Heart left ventricle (tissue), 16 donors: ENCODE measurements around the gene ZNRF4. TPM values are rescaled to one million over a fixed set of nuclear protein-coding genes. Genes with fewer than 3 reads are reported as not detected.

Experiments
- ATAC-seq, 4 donors: fragments of 200-7000 bp; cut with Tn5 transposase; one replicate each; pipeline ENCODE4 v1.9.1; 2020 to 2022; ENCODE audit warnings: moderate library complexity in 4 of 4, mild to moderate bottlenecking in 3 of 4, moderate number of reproducible peaks in 1 of 4
- DNase-seq, 5 donors: peaks; one replicate each; pipeline ENCODE4 v3.0.0-alpha.2; 2020
- H3K27ac ChIP-seq, 12 donors: fragments of 200-600 bp; sonication (generic) in 4 of 12; one replicate each; pipeline versions ENCODE4 v1.5.0 to v1.8.0; 2016 to 2022; ENCODE audit warnings: mild to moderate bottlenecking in 2 of 12
- H3K27me3 ChIP-seq, 9 donors: fragments of 200-600 bp; sonication (generic) in 2 of 9; one replicate each; pipeline versions ENCODE4 v1.5.1 to v1.8.0; 2016 to 2022; ENCODE audit warnings: mild to moderate bottlenecking in 3 of 9
- H3K36me3 ChIP-seq, 9 donors: fragments of 200-600 bp; sonication (generic) in 2 of 9; one replicate each; pipeline versions ENCODE4 v1.5.0 to v1.8.0; 2018 to 2022; ENCODE audit warnings: mild to moderate bottlenecking in 2 of 9
- H3K4me1 ChIP-seq, 12 donors: fragments of 200-600 bp; sonication (generic) in 4 of 12; one replicate each; pipeline versions ENCODE4 v1.5.0 to v1.8.0; 2016 to 2022; ENCODE audit warnings: mild to moderate bottlenecking in 3 of 12
- H3K4me3 ChIP-seq, 12 donors: fragments of 200-600 bp; sonication (generic) in 4 of 12; one replicate each; pipeline versions ENCODE4 v1.5.0 to v1.8.0; 2017 to 2022; ENCODE audit warnings: mild to moderate bottlenecking in 9 of 12, moderate library complexity in 4 of 12
- H3K9me3 ChIP-seq, 12 donors: fragments of 200-600 bp; sonication (generic) in 4 of 12; one replicate each; pipeline versions ENCODE4 v1.5.0 to v1.8.0; 2016 to 2022; ENCODE audit warnings: mild to moderate bottlenecking in 1 of 12
- CTCF ChIP-seq, 12 donors: fragments of 200-600 bp; sonication (generic) in 4 of 12; IDR thresholded peaks; one replicate each; pipeline versions ENCODE4 v1.5.0 to v1.8.0; 2018 to 2022; ENCODE audit warnings: antibody characterized with exemption in 12 of 12, mild to moderate bottlenecking in 5 of 12
- POLR2A ChIP-seq, 2 donors: fragments of 450-650 bp; IDR thresholded peaks; one replicate each; pipeline ENCODE4 v1.6.1; 2017; ENCODE audit warnings: antibody characterized with exemption in 2 of 2, mild to moderate bottlenecking in 2 of 2, moderate library complexity in 2 of 2
- WGBS, 4 donors: extraction: QIAGEN DNeasy Blood & Tissue Kit in 2 of 4; methylation state at CpG; one replicate each; pipeline versions ENCODE4 v1.1.5 to v1.1.7; 2013 to 2018; 5-methylcytosine and 5-hydroxymethylcytosine counted together
- intact Hi-C, 10 donors: fragments of 100-400 bp; cut with DNase I; formaldehyde crosslinking; loops; one replicate each; pipeline versions ENCODE4 v1.11.1 to v1.14.2; 2022
- polyA plus RNA-seq, 2 donors: library from polyadenylated mRNA; stranded (reverse); fragments of 200-250 nt; gene quantifications; one replicate each; pipeline ENCODE4 v1.2.3, GENCODE V29; 2013
- total RNA-seq, 9 donors: library from RNA; depleted of rRNA in 2 of 9; stranded (reverse); fragments of >200 nt in 2 of 9; fragmentation: NEBNext Ultra II Directional in 3 of 9; extraction: Animal tissue kit (Norgen Biotek cat#: 25700) in 3 of 9; gene quantifications; one replicate each; pipeline versions ENCODE4 v1.1.0 to v1.2.4, GENCODE V29; 2016 to 2023
- donor health status: ischemic (EF 13 %, LVEDD 7.1; RV severe dilation, severe dysfunction).
- donor health status: healthy with polysubstance abuse.
- donor health status: DM: no; HTN: yes; CAD: no.
- donor health status: DM: no; HTN: no; CAD: no.
- donor health status: ischemic (EF 25% LVEDD 6.9; RV normal size, moderate dysfunction).
- donor health status: ischemic (EF 25% LVEDD 5.7; RV mildly dilated, moderate dysfunction).
- donor health status: healthy.
- donor health status: DM: yes; HTN: yes; CAD: no.
- donor health status: ischemic (EF 35%, LVEDD 5.7; RV mildly dilated, moderate dysfunction).
- donor health status: nonischemic (EF 11% LVEDD 7.7; RV severe dilation, severe dysfunction).
- donor health status: DM: yes; HTN: yes; CAD: no.
- donor health status: PGD.
- donor health status: ischemic (EF 29% LVEDD 5.4; RV normal size, mild dysfunction).
- donor health status: nonischemic (EF 23%, LVEDD 6.1; RV moderate dilation, normal function).

ZNRF4 gene
- total and polyA plus RNA-seq, 11 donors, result not detected

DNA sequence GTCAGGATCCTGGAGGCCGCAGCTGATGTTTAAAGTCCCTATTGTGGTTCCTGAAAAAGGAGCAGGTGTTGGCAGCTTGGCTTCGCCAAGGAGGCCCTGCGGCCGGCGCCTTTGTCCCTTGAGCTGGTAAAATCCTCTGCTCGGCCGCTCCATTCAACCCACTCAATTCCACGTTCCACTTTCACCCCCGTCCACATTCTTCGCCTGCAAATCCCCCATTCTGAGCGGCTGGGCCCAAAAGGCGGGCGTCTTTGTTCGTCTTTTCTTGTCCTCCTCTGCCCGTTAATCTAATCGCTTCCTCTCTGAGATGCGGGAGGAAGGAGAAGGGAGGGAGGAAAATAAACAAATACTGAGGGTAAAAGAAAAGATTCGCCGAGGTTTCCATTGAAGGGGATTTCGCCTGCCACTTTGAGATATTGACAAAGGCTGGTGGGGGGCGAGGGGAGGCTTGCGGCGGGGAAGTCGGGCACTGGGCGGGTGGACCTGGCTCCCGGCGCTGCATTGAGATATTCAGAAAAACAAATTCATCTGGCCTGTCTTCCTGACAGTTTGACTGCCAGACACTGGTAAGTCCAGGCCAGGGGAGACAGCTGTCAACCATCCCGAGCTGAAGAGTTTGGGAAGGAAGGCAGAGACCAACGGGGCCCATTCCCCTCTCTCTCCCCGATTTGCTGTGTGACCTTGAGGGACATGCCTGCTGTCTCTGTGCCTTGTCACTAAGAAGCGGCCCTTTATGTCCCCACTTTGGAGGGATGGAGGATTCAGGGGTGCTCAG, 37.6 kb downstream of the ZNRF4 start:
- no peak for ATAC-seq
- H3K27ac ChIP-seq, result no peak overlapping the region
- no peak for DNase-seq
- H3K4me1 ChIP-seq, result peaks cover 0 to 4% (median 0%) of the 10 kb centered on the region in 12 donors
- H3K36me3 ChIP-seq, result no peaks in the 10 kb centered on the region
- H3K27me3 ChIP-seq, result peaks cover 4 to 83% (median 45%) of the 10 kb centered on the region in 9 donors
- no peak overlapping the region for H3K4me3 ChIP-seq
- intact Hi-C loops, result no loop called here
- no peaks in the 10 kb centered on the region for H3K9me3 ChIP-seq
- WGBS, 4 donors, result 16 to 22% (median 20%) methylated on average over 31 of the region's 31 CpGs
- TF ChIP-seq CTCF (IDR thresholded peaks at IDR 0.05) (no peak), POLR2A (IDR thresholded peaks at IDR 0.05) (no peak)

GRCh38 chr19:5494773-5495172, 39.6 kb downstream of the ZNRF4 start:
- TF ChIP-seq POLR2A (IDR thresholded peaks at IDR 0.05) (no peak), CTCF (IDR thresholded peaks at IDR 0.05) (no peak)
- no peak for ATAC-seq
- intact Hi-C loops, result no loop called here
- Histone ChIP-seq H3K4me3 (no peak overlapping the region), H3K9me3 (peaks cover 0 to 5% (median 0%) of the 10 kb centered on the region in 12 donors), H3K4me1 (peaks cover 0 to 4% (median 0%) of the 10 kb centered on the region in 12 donors), H3K27me3 (peaks cover 3 to 83% (median 44%) of the 10 kb centered on the region in 9 donors), H3K27ac (no peak overlapping the region), H3K36me3 (no peaks in the 10 kb centered on the region)
- DNase-seq, result no peak
- 27 to 31% (median 29%) methylated on average over 11 of the region's 11 CpGs for whole genome bisulfite sequencing, 4 donors

DNA sequence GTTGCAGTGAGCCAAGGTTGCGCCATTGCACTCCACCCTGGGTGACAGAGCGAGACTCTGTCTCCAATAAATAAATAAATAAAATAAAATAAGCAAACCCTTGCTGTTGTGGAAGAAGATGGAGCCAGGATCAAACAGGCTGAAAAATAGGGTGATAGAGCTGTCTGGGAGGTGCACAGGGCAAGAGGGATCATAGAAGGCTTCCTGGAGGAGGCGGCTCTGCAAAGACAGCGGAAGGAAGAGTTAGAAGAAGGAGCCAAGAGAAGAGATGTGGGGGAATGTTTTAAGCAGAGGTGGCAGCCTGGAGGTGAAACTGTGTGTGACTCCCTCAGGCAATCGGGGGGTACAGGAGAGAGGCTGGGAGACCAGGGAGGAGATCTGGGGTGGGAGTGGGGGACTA, 40.6 kb downstream of the ZNRF4 start:
- TF ChIP-seq POLR2A (IDR thresholded peaks at IDR 0.05) (no peak), CTCF (IDR thresholded peaks at IDR 0.05) (no peak)
- peaks cover 0 to 9% (median 0%) of the 10 kb centered on the region in 12 donors for H3K9me3 ChIP-seq
- intact Hi-C loops, result no loop called here
- H3K4me1 ChIP-seq, result peaks cover 0 to 4% (median 0%) of the 10 kb centered on the region in 12 donors
- 87 to 90% (median 88%) methylated on average over 5 of the region's 5 CpGs for WGBS, 4 donors
- ATAC-seq, result no peak
- H3K4me3 ChIP-seq, result no peak overlapping the region
- peaks cover 1 to 79% (median 41%) of the 10 kb centered on the region in 9 donors for H3K27me3 ChIP-seq
- no peak overlapping the region for H3K27ac ChIP-seq
- no peaks in the 10 kb centered on the region for H3K36me3 ChIP-seq
- DNase-seq, result no peak

GRCh38 chr19:5497297-5497696, 42.1 kb downstream of the ZNRF4 start:
- ATAC-seq, result no peak
- Histone ChIP-seq H3K36me3 (no peaks in the 10 kb centered on the region), H3K9me3 (peaks cover 0 to 23% (median 7%) of the 10 kb centered on the region in 12 donors), H3K27me3 (peaks cover 0 to 64% (median 28%) of the 10 kb centered on the region in 9 donors), H3K27ac (no peak overlapping the region), H3K4me3 (no peak overlapping the region), H3K4me1 (peaks cover 0 to 4% (median 0%) of the 10 kb centered on the region in 12 donors)
- 70 to 83% (median 79%) methylated on average over 5 of the region's 5 CpGs for WGBS, 4 donors
- no peak for TF ChIP-seq CTCF (IDR thresholded peaks at IDR 0.05)
- TF ChIP-seq POLR2A (IDR thresholded peaks at IDR 0.05), result no peak
- DNase-seq, result no peak
- intact Hi-C loops, result no loop called here
